Measurements from ENCODE around the gene TSPAN17. TPM values are rescaled to one million over a fixed set of nuclear protein-coding genes. Genes with fewer than 3 reads are reported as not detected.

The TSPAN17 gene
- total RNA-seq, 2 donors from 2014 or later, result 15.0 to 20.4 TPM

- Histone ChIP-seq H3K27me3 (peaks cover 7 to 20% of the 10 kb centered on the region in 2 donors), H3K9me3 (no peaks in the 10 kb centered on the region), H3K4me3 (no peak overlapping the region), H3K27ac (no peak overlapping the region), H3K4me1 (peaks cover 0 to 32% of the 10 kb centered on the region in 2 donors), H3K36me3 (no peaks in the 10 kb centered on the region)
- no peak for TF ChIP-seq CTCF (IDR thresholded peaks at IDR 0.05)
- DNase-seq (ENCODE audit: low spot score), result no peak
These were observed 21.8 kb upstream of the TSPAN17 start for GRCh38 chr5:176625512-176625911.

DNA sequence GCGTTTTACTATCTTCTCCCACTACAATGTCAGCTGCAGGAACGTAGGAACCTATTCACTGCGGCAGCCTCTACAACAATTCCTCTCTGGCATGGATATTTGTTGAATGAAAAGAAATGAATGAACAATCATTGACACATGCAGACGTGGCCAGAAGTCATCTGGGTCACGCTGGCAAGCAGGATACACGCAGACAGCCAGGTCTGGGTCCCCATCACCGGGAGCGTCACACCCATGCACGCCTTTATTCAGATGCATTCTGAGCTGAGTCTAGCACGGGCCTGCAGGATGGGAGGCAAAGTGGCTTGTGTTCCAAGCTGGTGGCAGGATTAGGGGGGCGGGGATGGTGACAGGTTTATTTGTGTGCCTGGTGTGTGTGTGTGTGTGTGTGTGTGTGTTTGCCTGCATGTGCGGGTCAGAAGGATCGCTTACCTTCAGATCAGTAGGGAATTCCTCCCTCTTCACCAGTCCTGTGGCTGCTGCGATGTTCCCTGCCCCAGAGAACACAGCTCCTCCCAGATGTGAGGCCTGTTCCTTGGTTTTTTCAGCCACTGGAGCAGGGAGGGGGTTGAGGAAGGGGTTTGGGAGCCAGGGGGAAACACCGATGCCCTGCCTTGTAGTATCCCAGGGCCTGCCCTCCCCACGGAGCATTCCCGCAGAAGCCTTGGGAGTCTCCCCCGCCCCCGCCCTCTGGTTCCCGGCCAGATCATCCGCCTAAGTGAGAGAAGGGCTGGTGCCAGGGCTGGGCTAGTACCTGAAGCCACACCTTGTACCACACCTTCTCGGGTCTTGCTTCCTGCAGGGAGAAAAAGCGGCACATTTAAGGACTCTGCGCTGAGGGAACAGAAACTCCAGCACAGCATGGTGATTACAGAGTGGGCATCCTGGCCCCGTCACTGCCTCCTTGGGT lies 21.1 kb upstream of the TSPAN17 start:
- Histone ChIP-seq H3K27ac (no peak overlapping the region), H3K36me3 (no peaks in the 10 kb centered on the region), H3K4me3 (no peak overlapping the region), H3K4me1 (peaks cover 0 to 31% of the 10 kb centered on the region in 2 donors), H3K27me3 (peaks cover 7 to 20% of the 10 kb centered on the region in 2 donors), H3K9me3 (no peaks in the 10 kb centered on the region)
- no peak for DNase-seq (ENCODE audit: low spot score)
- no peak for TF ChIP-seq CTCF (IDR thresholded peaks at IDR 0.05)

GRCh38 chr5:176626876-176627236 lies 20.4 kb upstream of the TSPAN17 start:
- Histone ChIP-seq H3K4me1 (peaks cover 0 to 26% of the 10 kb centered on the region in 2 donors), H3K4me3 (no peak overlapping the region), H3K36me3 (no peaks in the 10 kb centered on the region), H3K9me3 (no peaks in the 10 kb centered on the region), H3K27me3 (peaks cover 7 to 20% of the 10 kb centered on the region in 2 donors), H3K27ac (no peak overlapping the region)
- DNase-seq (ENCODE audit: low spot score), result no peak
- TF ChIP-seq CTCF (IDR thresholded peaks at IDR 0.05), result no peak

- no peak overlapping the region for H3K27ac ChIP-seq
- H3K4me1 ChIP-seq, result peaks cover 0 to 21% of the 10 kb centered on the region in 2 donors
- no peaks in the 10 kb centered on the region for H3K9me3 ChIP-seq
- DNase-seq (ENCODE audit: low spot score), result no peak
- no peaks in the 10 kb centered on the region for H3K36me3 ChIP-seq
- peaks cover 7 to 20% of the 10 kb centered on the region in 2 donors for H3K27me3 ChIP-seq
- no peak overlapping the region for H3K4me3 ChIP-seq
- TF ChIP-seq CTCF (IDR thresholded peaks at IDR 0.05), result no peak
These were observed 19.7 kb upstream of the TSPAN17 start for GRCh38 chr5:176627582-176627981.

- Histone ChIP-seq H3K27me3 (peaks cover 7 to 20% of the 10 kb centered on the region in 2 donors), H3K9me3 (no peaks in the 10 kb centered on the region), H3K4me3 (no peak overlapping the region), H3K36me3 (no peaks in the 10 kb centered on the region), H3K27ac (no peak overlapping the region), H3K4me1 (peaks cover 0 to 21% of the 10 kb centered on the region in 2 donors)
- no peak for DNase-seq (ENCODE audit: low spot score)
- TF ChIP-seq CTCF (IDR thresholded peaks at IDR 0.05), result no peak
These were observed 18.7 kb upstream of the TSPAN17 start for GRCh38 chr5:176628406-176629228.

Data from right atrium auricular region (tissue), 2 donors.